BLaER1 (cell line): Measurements from ENCODE around the gene MTHFD2L.

ENCODE experiments used
- H3K27ac ChIP-seq: shearing (Covaris generic); formaldehyde crosslinking; 2 replicates; pipeline ENCODE4 v1.8.1; 2022
- H3K27me3 ChIP-seq: shearing (Covaris generic); formaldehyde crosslinking; 2 replicates; pipeline ENCODE4 v1.8.1; 2022
- H3K36me3 ChIP-seq: shearing (Covaris generic); formaldehyde crosslinking; 2 replicates; pipeline ENCODE4 v1.8.1; 2022
- H3K4me1 ChIP-seq: shearing (Covaris generic); formaldehyde crosslinking; 2 replicates; pipeline ENCODE4 v1.8.1; 2022
- H3K4me2 ChIP-seq: shearing (Covaris generic); formaldehyde crosslinking; 2 replicates; pipeline ENCODE4 v1.8.1; 2022
- H3K4me3 ChIP-seq: shearing (Covaris generic); formaldehyde crosslinking; 2 replicates; pipeline ENCODE4 v1.8.1; 2022
- H3K9ac ChIP-seq: shearing (Covaris generic); formaldehyde crosslinking; 2 replicates; pipeline ENCODE4 v1.8.1; 2022
- H3K9me3 ChIP-seq: shearing (Covaris generic); formaldehyde crosslinking; 2 replicates; pipeline ENCODE4 v1.8.1; 2022
- H4K20me1 ChIP-seq: shearing (Covaris generic); formaldehyde crosslinking; 2 replicates; pipeline ENCODE4 v1.8.1; 2022
- Cebpa-rat ChIP-seq: shearing (Covaris generic); IDR thresholded peaks from 2 replicates; pipeline ENCODE4 v1.8.1; 2022

MTHFD2L gene

DNA sequence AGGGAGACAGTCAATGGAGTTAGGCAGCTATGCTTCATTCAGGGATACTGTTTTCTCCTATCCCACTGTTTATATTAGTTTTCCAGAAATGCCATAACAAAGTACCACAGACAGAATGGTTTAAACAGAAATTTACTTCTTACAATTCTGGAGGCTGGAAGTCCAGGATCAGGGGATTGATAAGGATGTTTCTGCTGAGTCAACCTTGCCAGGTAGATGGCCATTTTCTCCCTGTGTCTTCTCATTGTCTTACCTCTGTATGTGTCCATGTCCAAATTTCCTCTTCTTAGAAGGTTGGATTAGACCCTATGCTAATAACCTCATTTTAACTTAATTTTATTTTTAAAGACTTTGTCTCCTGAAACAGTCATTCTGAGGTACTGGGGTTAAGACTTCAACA is 129.9 kb downstream of the MTHFD2L start:
- Histone ChIP-seq H3K4me2 (no peak overlapping the region), H3K4me3 (no peak overlapping the region), H3K9ac (no peak overlapping the region), H3K4me1 (no peaks in the 10 kb centered on the region), H3K27me3 (no peaks in the 10 kb centered on the region), H3K9me3 (no peaks in the 10 kb centered on the region), H4K20me1 (no peaks in the 10 kb centered on the region), H3K36me3 (no peaks in the 10 kb centered on the region), H3K27ac (no peak overlapping the region)
- TF ChIP-seq Cebpa-rat = no peak

GRCh38 chr4:74291471-74291870 is 133.6 kb downstream of the MTHFD2L start:
- Histone ChIP-seq H3K4me1 (no peaks in the 10 kb centered on the region), H4K20me1 (no peaks in the 10 kb centered on the region), H3K4me3 (no peak overlapping the region), H3K9ac (no peak overlapping the region), H3K27me3 (no peaks in the 10 kb centered on the region), H3K4me2 (no peak overlapping the region), H3K36me3 (no peaks in the 10 kb centered on the region), H3K27ac (no peak overlapping the region), H3K9me3 (no peaks in the 10 kb centered on the region)
- no peak for TF ChIP-seq Cebpa-rat

DNA sequence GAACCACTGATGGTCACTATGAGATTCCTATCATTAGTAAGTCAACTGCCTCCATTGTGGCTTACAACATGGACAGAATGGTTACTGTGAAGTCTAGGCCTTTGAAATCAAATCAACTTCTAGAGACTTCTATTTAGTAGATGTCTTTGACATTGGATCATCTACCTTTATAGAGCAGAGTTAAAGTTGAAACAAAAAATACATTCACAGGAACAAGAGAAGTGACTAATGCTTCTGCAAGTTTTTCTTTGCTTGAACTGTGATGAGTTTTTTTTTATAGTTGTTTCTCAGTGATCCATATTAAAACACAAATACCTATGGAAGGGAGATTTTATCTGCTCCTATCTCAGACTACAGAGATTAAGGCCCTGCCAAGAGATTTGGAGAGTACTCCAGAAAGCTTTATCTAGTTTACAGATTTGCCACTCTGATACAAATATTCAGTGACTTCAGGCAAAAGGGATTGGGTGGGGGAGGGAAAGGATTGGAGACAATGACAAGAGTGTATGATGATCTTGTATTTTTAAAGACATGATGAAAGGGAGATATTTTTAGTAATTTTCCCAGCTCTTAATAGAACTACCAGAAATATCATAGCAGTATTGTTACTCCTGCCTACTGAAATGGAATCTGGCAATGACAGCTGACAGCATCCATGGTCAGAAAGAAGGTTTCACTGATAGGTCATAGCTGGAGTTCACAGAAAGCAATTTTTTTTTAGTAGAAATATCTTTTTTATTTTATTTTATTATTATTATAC is 134.4 kb downstream of the MTHFD2L start:
- Histone ChIP-seq H3K4me2 (no peak overlapping the region), H4K20me1 (no peaks in the 10 kb centered on the region), H3K4me3 (no peak overlapping the region), H3K4me1 (no peaks in the 10 kb centered on the region), H3K9ac (no peak overlapping the region), H3K27me3 (no peaks in the 10 kb centered on the region), H3K9me3 (no peaks in the 10 kb centered on the region), H3K36me3 (no peaks in the 10 kb centered on the region), H3K27ac (no peak overlapping the region)
- TF ChIP-seq Cebpa-rat = no peak

DNA sequence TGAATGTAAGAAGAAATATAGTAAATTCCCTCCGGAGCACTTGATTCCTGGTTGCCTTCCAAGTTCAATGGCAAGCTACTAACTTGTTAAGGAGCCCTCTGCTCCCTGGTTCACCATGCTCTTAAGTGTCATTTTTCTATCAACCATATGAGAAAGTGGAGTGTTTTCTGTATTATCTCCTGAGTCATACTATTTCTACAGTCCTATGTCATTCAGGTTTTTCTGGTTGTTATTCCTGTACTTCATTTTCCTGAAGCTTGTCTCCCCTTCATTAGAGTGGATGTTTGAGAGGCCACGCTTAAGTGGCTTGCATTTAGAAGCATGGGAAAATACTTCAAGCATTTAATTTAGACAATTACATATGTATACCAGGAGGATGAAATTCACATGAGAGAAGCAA is 135.6 kb downstream of the MTHFD2L start:
- no peak for TF ChIP-seq Cebpa-rat
- Histone ChIP-seq H3K27ac (no peak overlapping the region), H4K20me1 (no peaks in the 10 kb centered on the region), H3K9ac (no peak overlapping the region), H3K4me1 (no peaks in the 10 kb centered on the region), H3K4me2 (no peak overlapping the region), H3K36me3 (no peaks in the 10 kb centered on the region), H3K9me3 (no peaks in the 10 kb centered on the region), H3K4me3 (no peak overlapping the region), H3K27me3 (no peaks in the 10 kb centered on the region)

GRCh38 chr4:74294681-74295080 is 136.8 kb downstream of the MTHFD2L start:
- H3K36me3 ChIP-seq = no peaks in the 10 kb centered on the region
- H3K27me3 ChIP-seq = no peaks in the 10 kb centered on the region
- TF ChIP-seq Cebpa-rat = no peak

DNA sequence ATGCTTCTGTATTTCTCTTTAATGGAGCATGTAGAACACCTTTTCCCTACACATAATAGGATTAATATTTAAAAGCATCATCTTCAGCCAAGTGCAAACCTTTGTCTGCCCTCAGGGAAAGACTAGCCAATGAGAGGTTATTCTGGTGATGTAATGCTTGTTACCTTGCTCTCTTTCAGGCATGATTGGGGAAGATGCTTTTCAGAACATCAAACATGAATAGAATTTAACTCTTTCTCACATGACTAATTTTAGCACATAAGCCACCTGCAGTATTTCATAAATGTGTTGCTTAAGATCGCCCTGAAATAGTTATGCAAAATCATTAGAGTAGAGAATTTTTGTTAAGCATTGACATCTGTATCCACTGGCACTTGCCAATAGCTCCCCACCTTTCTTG is 139.6 kb downstream of the MTHFD2L start:
- Histone ChIP-seq H3K36me3 (no peaks in the 10 kb centered on the region), H4K20me1 (no peaks in the 10 kb centered on the region), H3K4me2 (no peak overlapping the region), H3K9ac (no peak overlapping the region), H3K4me1 (no peaks in the 10 kb centered on the region), H3K9me3 (no peaks in the 10 kb centered on the region), H3K4me3 (no peak overlapping the region), H3K27ac (no peak overlapping the region), H3K27me3 (no peaks in the 10 kb centered on the region)
- TF ChIP-seq Cebpa-rat = no peak

More at GRCh38 chr4:74294681-74295080, 136.8 kb downstream of the MTHFD2L start:
- no peaks in the 10 kb centered on the region for H3K9me3 ChIP-seq
- no peak overlapping the region for H3K4me3 ChIP-seq
- H4K20me1 ChIP-seq = no peaks in the 10 kb centered on the region
- no peaks in the 10 kb centered on the region for H3K4me1 ChIP-seq
- H3K4me2 ChIP-seq = no peak overlapping the region
- no peak overlapping the region for H3K9ac ChIP-seq
- no peak overlapping the region for H3K27ac ChIP-seq

DNA sequence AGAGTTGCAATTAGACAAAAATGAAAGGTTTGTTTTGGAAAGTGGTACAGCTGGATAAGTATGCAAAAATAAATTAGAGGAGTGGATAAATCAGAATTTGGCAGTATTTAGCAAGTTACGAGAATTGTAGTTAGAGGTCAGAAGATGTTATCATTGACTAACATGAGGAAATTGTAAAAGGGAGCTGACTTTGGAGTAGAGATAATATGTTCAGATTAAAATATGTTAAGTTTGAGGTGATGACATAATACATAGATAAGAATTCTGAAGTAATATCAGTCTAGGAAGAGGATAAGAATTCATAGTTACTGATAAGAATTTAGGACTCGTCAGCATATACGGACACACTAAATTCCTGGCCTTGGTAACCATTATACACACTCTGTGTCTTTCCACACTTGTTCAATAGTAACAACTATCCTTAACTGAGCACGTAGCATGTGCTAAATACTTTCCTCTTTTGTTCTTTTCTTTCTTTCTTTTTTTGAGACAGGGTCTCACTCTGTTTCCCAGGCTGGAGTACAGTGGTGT is 146.2 kb downstream of the MTHFD2L start:
- Histone ChIP-seq H3K9ac (no peak overlapping the region), H3K9me3 (no peaks in the 10 kb centered on the region), H3K27ac (no peak overlapping the region), H3K4me1 (no peaks in the 10 kb centered on the region), H3K4me3 (no peak overlapping the region), H3K36me3 (no peaks in the 10 kb centered on the region), H3K27me3 (no peaks in the 10 kb centered on the region), H4K20me1 (no peaks in the 10 kb centered on the region), H3K4me2 (no peak overlapping the region)
- no peak for TF ChIP-seq Cebpa-rat

DNA sequence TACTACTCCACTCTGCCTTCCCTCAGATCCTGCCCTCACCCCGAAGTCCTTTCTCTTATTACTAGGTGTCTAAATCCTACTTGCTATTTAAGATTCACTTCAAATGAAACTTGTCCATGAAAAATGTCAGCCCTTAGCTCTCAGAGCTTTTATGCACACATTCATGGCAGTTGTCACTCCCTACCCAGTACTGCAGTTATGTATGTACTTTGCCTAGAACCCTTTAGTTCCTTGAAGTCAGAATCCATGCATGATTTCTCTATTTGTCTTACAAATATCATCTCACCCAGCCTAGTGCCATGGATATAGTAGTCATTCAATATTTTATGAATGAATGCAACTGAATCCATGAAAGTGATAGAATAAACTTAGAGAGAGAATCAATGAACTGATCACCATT is 147.1 kb downstream of the MTHFD2L start:
- Histone ChIP-seq H3K4me1 (no peaks in the 10 kb centered on the region), H3K9me3 (no peaks in the 10 kb centered on the region), H3K4me2 (no peak overlapping the region), H3K4me3 (no peak overlapping the region), H3K27me3 (no peaks in the 10 kb centered on the region), H3K9ac (no peak overlapping the region), H3K27ac (no peak overlapping the region), H4K20me1 (no peaks in the 10 kb centered on the region), H3K36me3 (no peaks in the 10 kb centered on the region)
- TF ChIP-seq Cebpa-rat = no peak

- no peak overlapping the region for H3K4me2 ChIP-seq
- H4K20me1 ChIP-seq = no peaks in the 10 kb centered on the region
- no peaks in the 10 kb centered on the region for H3K9me3 ChIP-seq
- no peak for TF ChIP-seq Cebpa-rat
- no peak overlapping the region for H3K4me3 ChIP-seq
- H3K4me1 ChIP-seq = no peaks in the 10 kb centered on the region
- no peaks in the 10 kb centered on the region for H3K36me3 ChIP-seq
- no peak overlapping the region for H3K27ac ChIP-seq
- no peaks in the 10 kb centered on the region for H3K27me3 ChIP-seq
- no peak overlapping the region for H3K9ac ChIP-seq
Measured at GRCh38 chr4:74307170-74307569, 149.3 kb downstream of the MTHFD2L start.

DNA sequence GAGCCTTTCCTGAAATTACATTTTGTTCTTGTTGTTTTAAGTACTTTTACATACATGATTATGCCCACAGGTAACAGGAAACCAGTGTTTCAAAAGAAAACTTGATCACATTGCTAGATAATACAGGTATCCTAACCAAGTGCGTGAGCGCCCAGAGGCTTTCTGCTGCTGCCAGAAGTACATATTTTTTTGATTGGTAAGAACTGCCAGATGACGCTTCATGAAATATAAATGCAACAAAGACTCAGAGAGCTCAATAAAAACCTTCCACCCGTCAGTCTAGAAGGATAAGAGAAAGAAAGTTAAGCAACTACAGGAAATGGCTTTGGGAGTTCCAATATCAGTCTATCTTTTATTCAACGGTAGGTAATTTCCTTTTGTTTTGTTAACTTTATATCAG is 150.3 kb downstream of the MTHFD2L start, which contains the start of gene EPGN:
TSS of gene EPGN (plus strand) at position 256 of the 400 bp plus-strand sequence. CDS start at position 320, 64 bp downstream.
- Histone ChIP-seq H3K4me2 (no peak within 1 kb of the TSS), H3K9me3 (no peaks in the 10 kb centered on the region), H3K4me1 (no peaks in the 10 kb centered on the region), H3K9ac (no peak within 1 kb of the TSS), H3K36me3 (no peaks in the 10 kb centered on the region), H4K20me1 (no peaks in the 10 kb centered on the region), H3K27ac (no peak within 1 kb of the TSS), H3K4me3 (no peak within 1 kb of the TSS), H3K27me3 (no peaks in the 10 kb centered on the region)
- TF ChIP-seq Cebpa-rat = no peak

DNA sequence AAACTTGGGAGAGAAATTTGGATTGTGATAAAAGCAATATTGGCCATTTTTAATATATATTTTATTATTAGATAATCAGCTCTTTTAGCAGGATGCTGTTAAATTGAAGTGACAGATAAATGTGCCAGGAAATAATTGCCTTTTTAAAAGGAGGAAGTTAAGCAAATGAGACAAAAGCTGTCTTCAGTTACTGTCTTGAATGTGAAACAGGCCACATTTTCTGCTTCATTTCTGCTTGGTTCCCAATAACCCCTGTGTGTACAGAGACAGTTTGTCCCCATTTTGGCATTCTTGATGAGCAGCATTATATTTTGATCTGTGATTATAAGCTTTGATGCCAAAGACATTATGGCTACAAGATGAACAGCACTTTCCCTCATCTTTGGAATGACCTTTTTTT is 151.3 kb downstream of the MTHFD2L start:
- TF ChIP-seq Cebpa-rat = no peak
- Histone ChIP-seq H3K36me3 (no peaks in the 10 kb centered on the region), H3K4me2 (no peak overlapping the region), H3K27ac (no peak overlapping the region), H3K27me3 (no peaks in the 10 kb centered on the region), H3K4me1 (no peaks in the 10 kb centered on the region), H4K20me1 (no peaks in the 10 kb centered on the region), H3K9me3 (no peaks in the 10 kb centered on the region), H3K4me3 (no peak overlapping the region), H3K9ac (no peak overlapping the region)
